Measurements from ENCODE around the gene HEG1. TPM values are rescaled to one million over a fixed set of nuclear protein-coding genes. Genes with fewer than 3 reads are reported as not detected.
A peak's percentile ranks its signal among the peaks of the same experiment; 100 is the strongest.

The HEG1 gene
- total and polyA plus RNA-seq, 9 donors: 12.2 to 64.7 (median 35.6) TPM

DNA sequence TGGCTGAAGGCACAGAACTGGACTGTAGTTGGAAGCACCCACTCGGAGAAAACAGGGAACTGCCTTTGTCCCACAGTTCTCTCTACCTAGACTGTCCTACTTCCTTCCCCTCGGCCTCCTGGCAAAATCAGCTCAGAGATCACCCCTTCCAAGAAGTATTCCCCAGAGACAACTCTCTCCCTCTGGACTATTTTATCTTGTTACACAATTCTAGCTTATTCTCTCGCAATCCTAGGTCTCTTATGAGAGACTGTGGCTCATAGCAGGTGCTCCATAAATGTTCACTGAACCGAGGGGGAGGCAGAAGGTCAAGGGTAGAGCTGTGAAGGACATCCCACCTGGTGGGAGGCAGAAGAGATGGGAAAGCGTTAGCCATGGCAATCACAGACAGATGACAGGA lies 10.6 kb downstream of the HEG1 start:
- H3K4me1 ChIP-seq (ENCODE audit: insufficient read depth): peaks cover 19% of the 10 kb centered on the region
- no peak for TF ChIP-seq EP300 (IDR thresholded peaks at IDR 0.05)
- TF ChIP-seq, protein P1, sequence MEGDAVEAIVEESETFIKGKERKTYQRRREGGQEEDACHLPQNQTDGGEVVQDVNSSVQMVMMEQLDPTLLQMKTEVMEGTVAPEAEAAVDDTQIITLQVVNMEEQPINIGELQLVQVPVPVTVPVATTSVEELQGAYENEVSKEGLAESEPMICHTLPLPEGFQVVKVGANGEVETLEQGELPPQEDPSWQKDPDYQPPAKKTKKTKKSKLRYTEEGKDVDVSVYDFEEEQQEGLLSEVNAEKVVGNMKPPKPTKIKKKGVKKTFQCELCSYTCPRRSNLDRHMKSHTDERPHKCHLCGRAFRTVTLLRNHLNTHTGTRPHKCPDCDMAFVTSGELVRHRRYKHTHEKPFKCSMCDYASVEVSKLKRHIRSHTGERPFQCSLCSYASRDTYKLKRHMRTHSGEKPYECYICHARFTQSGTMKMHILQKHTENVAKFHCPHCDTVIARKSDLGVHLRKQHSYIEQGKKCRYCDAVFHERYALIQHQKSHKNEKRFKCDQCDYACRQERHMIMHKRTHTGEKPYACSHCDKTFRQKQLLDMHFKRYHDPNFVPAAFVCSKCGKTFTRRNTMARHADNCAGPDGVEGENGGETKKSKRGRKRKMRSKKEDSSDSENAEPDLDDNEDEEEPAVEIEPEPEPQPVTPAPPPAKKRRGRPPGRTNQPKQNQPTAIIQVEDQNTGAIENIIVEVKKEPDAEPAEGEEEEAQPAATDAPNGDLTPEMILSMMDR (IDR thresholded peaks at IDR 0.05): no peak
- TF ChIP-seq POLR2A (IDR thresholded peaks at IDR 0.05): no peak
- H3K27me3 ChIP-seq: no peaks in the 10 kb centered on the region
- H3K36me3 ChIP-seq: no peaks in the 10 kb centered on the region
- no peak overlapping the region for H3K4me3 ChIP-seq
- intact Hi-C loops (cut with DNase I): no loop called here
- WGBS, 3 donors: 70 to 78% (median 72%) methylated on average over 5 of the region's 5 CpGs
- no peak for DNase-seq
- H3K9me3 ChIP-seq: no peaks in the 10 kb centered on the region
- H3K27ac ChIP-seq: peak overlapping the region in 1 of 2 donors; percentile 86

DNA sequence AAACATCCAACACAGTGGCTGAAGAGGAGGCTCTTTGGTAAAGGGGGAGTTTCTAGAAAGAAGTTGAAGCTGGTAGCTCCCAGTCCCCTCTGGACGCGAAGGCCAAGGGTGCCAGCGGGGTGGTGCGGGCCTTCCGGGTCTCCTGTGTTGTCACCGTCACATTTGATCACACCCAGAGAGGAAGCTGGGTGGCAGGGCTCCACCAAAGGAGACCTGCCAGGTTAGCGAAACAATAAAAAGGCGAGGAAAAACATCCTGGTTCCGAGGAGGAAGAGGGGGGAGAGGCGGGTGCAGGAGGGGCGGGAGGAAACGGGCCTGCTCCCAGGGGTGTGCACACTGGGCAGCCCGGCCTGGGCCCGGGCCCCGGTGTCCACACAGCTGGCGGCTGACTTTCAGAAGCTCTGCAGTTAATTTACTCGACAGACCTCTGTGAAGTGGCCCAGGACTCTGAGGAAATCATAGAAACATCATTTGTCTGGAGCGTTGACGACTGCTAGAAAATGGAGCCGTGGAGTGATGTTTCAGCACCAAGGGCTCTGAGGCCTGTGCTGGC lies 12.1 kb downstream of the HEG1 start:
- Histone ChIP-seq H3K36me3 (no peaks in the 10 kb centered on the region), H3K27ac (peak overlapping the region; percentile 63 to 86), H3K27me3 (no peaks in the 10 kb centered on the region), H3K4me3 (no peak overlapping the region), H3K9me3 (no peaks in the 10 kb centered on the region), H3K4me1 (ENCODE audit: insufficient read depth) (peaks cover 22% of the 10 kb centered on the region)
- intact Hi-C loops (cut with DNase I): no loop called here
- WGBS, 3 donors: 63 to 65% (median 64%) methylated on average over 20 of the region's 20 CpGs
- peak in 1 of 5 donors; percentile 39 for DNase-seq
- TF ChIP-seq EP300 (IDR thresholded peaks at IDR 0.05) (no peak), POLR2A (IDR thresholded peaks at IDR 0.05) (no peak)
- TF ChIP-seq, protein P1 (IDR thresholded peaks at IDR 0.05): no peak

DNA sequence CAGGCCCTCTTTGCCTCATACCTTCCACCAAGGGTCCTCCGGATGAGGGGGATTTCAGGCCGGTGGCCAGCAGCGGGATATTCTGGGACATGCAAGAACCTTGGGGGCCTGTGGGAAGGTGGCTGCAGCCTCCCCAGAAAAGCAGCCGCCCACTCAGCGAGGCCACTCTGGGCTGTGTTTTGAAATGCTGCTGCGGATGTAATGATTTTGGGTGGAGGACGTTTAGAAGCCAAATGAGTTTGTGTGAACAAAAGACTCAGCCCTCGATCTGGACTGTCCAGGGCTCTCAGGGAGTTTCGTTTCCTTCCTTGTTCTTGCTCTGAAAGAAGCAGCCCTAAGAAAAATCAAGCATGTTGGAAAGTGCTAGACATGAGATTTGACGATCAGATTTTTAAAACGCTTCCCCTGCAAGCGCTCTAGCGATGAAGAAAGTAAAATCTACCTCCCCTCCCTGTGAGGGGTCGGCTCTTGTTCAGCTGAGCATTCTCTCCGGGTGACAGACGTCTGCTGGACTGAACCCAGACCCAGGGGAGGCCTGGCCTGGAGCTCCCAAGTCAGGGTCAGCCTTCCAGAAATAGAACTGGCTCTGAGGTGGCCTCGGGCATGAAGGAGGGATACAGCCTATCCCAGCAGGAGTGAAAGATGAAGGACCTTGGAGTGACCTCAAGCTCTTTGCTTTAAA lies 12.9 kb downstream of the HEG1 start:
- WGBS, 3 donors: 4 to 6% (median 6%) methylated on average over 17 of the region's 17 CpGs
- TF ChIP-seq, protein P1 (IDR thresholded peaks at IDR 0.05): no peak
- TF ChIP-seq EP300 (IDR thresholded peaks at IDR 0.05): no peak
- TF ChIP-seq POLR2A (IDR thresholded peaks at IDR 0.05): no peak
- Histone ChIP-seq H3K9me3 (no peaks in the 10 kb centered on the region), H3K4me3 (no peak overlapping the region), H3K27me3 (no peaks in the 10 kb centered on the region), H3K27ac (peak overlapping the region; percentile 63 to 86), H3K4me1 (ENCODE audit: insufficient read depth) (peaks cover 22% of the 10 kb centered on the region), H3K36me3 (no peaks in the 10 kb centered on the region)
- intact Hi-C loops (cut with DNase I): no loop called here
- DNase-seq: peak; percentile 57 to 66 (median 60)

DNA sequence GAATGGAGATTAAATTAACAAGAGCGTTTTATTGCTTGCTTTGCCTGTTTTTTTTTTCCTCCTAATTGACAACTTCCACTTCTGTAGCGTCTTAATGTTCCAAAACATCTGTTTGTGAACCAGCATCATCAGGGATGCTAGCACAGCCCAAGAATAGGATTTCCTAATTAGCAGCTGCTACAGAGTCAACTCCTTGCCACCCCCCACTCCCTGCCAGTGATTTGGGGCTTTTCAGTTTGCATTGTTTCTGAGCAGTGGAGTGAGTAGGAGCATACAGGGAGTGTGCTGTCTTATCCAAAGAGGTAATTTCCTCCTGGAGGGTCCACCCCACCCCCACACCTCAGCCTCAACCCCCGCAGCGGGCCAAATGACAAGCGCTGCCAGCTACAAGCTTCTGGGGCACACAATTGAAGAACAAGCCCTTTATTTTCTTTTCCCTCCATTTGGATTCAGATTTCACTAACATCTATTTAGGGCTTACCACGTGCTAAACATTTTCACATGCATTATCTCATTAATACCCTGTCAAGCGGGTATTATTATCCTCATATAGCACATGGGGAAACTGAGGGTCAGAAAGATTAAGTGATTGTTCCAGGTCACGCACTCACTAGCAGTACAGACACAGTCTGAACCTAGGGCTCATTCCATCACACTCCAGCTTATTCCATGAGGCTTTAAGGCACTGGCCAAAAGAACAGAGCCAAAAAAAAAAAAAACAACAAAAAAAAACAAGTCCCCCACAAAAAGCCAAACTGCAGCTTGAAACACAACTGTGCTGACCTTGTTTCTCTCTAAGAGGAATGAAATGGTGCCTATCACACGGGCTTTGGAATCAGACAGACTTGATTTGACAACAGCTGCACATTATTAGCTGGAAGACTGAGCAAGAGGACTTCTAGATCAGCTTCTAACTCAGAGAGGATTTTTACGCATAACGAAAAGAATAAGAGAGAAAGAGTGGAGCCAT lies 16.4 kb downstream of the HEG1 start:
- H3K27ac ChIP-seq: peak overlapping the region in 1 of 2 donors; percentile 49
- peak in 2 of 5 donors; percentile 44 to 52 for DNase-seq
- no peak for TF ChIP-seq POLR2A (IDR thresholded peaks at IDR 0.05)
- TF ChIP-seq, protein P1 (IDR thresholded peaks at IDR 0.05): no peak
- TF ChIP-seq EP300 (IDR thresholded peaks at IDR 0.05): no peak
- WGBS, 3 donors: 10 to 26% (median 15%) methylated on average over 11 of the region's 11 CpGs
- no peak overlapping the region for H3K4me3 ChIP-seq
- H3K9me3 ChIP-seq: no peaks in the 10 kb centered on the region
- no peaks in the 10 kb centered on the region for H3K27me3 ChIP-seq
- intact Hi-C loops (cut with DNase I): loop anchor here in 1 of 4 donors (10.0 kb wide), 1 partner anchor 1025 kb away; no protein-coding TSS in a partner anchor
- H3K4me1 ChIP-seq (ENCODE audit: insufficient read depth): peaks cover 17% of the 10 kb centered on the region
- no peaks in the 10 kb centered on the region for H3K36me3 ChIP-seq
